Neuronal stem cell (in vitro differentiated cells): ENCODE measurements around the gene CSPG5.

ENCODE experiments used
- DNase-seq: peaks from one replicate; pipeline ENCODE4 v3.0.0-alpha.2; 2013; ENCODE audit warnings: low spot score
- H2AFZ ChIP-seq: one replicate; pipeline ENCODE4 v1.6.1; 2013; ENCODE audit warnings: mild to moderate bottlenecking, low read length, inconsistent platforms
- H2AK5ac ChIP-seq: 2 replicates; pipeline ENCODE4 v1.6.1; 2013; ENCODE audit warnings: low read depth, mild to moderate bottlenecking, inconsistent platforms, low read length, moderate library complexity, mixed read lengths
- H2BK120ac ChIP-seq: 2 replicates; pipeline ENCODE4 v1.6.1; 2013; ENCODE audit warnings: low read depth, mild to moderate bottlenecking, inconsistent platforms, low read length, moderate library complexity, mixed read lengths
- H2BK12ac ChIP-seq: one replicate; pipeline ENCODE4 v1.6.1; 2013; ENCODE audit warnings: low read length, inconsistent platforms
- H2BK15ac ChIP-seq: 2 replicates; pipeline ENCODE4 v1.6.1; 2013; ENCODE audit warnings: mild to moderate bottlenecking, low read length, inconsistent platforms, mixed read lengths
- H2BK5ac ChIP-seq: one replicate; pipeline ENCODE4 v1.6.1; 2013; ENCODE audit warnings: inconsistent platforms, mild to moderate bottlenecking, low read length, moderate library complexity
- H3K14ac ChIP-seq: one replicate; pipeline ENCODE4 v1.6.1; 2013; ENCODE audit warnings: low read length, inconsistent platforms
- H3K18ac ChIP-seq: 2 replicates; pipeline ENCODE4 v1.6.1; 2013; ENCODE audit warnings: low read length, inconsistent platforms
- H3K23ac ChIP-seq: 2 replicates; pipeline ENCODE4 v1.6.1; 2013; ENCODE audit warnings: low read depth, mild to moderate bottlenecking, mixed read lengths, low read length, inconsistent platforms; ENCODE audit not compliant: poor library complexity
- H3K27ac ChIP-seq: replicated peaks from 3 replicates; pipeline ENCODE4 v1.5.1; 2013; ENCODE audit warnings: low read length, inconsistent platforms
- H3K27me3 ChIP-seq, 3 experiments: 2 replicates each; pipeline ENCODE4 v1.6.1; 2013; ENCODE audit warnings: low read length in 3 of 3, mild to moderate bottlenecking in 2 of 3, inconsistent platforms in 1 of 3, low read depth in 1 of 3, mixed read lengths in 1 of 3, moderate library complexity in 1 of 3; ENCODE audit not compliant: control insufficient read depth in 3 of 3, insufficient read depth in 3 of 3
- H3K36me3 ChIP-seq, 2 donors: replicated peaks in 1 of 2; 2 replicates each; pipeline ENCODE4 v1.6.1; 2013; ENCODE audit warnings: low read length in 2 of 2; ENCODE audit not compliant: control insufficient read depth in 2 of 2, insufficient read depth in 2 of 2
- H3K4ac ChIP-seq: 2 replicates; pipeline ENCODE4 v1.6.1; 2013; ENCODE audit warnings: inconsistent platforms, mild to moderate bottlenecking, low read length, moderate library complexity
- H3K4me1 ChIP-seq, 2 donors: 1 replicate in 1 of 2; 2 replicates in 1 of 2; pipeline ENCODE4 v1.6.1; 2013; ENCODE audit warnings: low read length in 2 of 2, low read depth in 1 of 2; ENCODE audit not compliant: control insufficient read depth in 2 of 2, insufficient read depth in 1 of 2
- H3K4me2 ChIP-seq: one replicate; pipeline ENCODE4 v1.6.1; 2013; ENCODE audit warnings: mild to moderate bottlenecking, low read length, inconsistent platforms; ENCODE audit not compliant: insufficient read depth, poor library complexity, severe bottlenecking
- H3K4me3 ChIP-seq, 2 donors: 2 replicates each; pipeline ENCODE4 v1.5.1; 2013; ENCODE audit warnings: low read length in 2 of 2, mild to moderate bottlenecking in 2 of 2, inconsistent platforms in 1 of 2, moderate library complexity in 1 of 2
- H3K79me1 ChIP-seq: one replicate; pipeline ENCODE4 v1.6.1; 2013; ENCODE audit warnings: low read depth, mild to moderate bottlenecking, inconsistent platforms, low read length, moderate library complexity
- H3K9ac ChIP-seq: one replicate; pipeline ENCODE4 v1.6.1; 2013; ENCODE audit warnings: mild to moderate bottlenecking, low read depth, low read length, inconsistent platforms; ENCODE audit not compliant: poor library complexity
- H3K9me3 ChIP-seq, 2 donors: replicated peaks in 1 of 2; 2 replicates each; pipeline versions ENCODE3 to v1.6.1; 2013; ENCODE audit warnings: low read length in 2 of 2, mild to moderate bottlenecking in 2 of 2, inconsistent platforms in 1 of 2, low read depth in 1 of 2, mixed read lengths in 1 of 2, moderate library complexity in 1 of 2; ENCODE audit not compliant: control insufficient read depth in 2 of 2, insufficient read depth in 1 of 2
- H4K8ac ChIP-seq: one replicate; pipeline ENCODE4 v1.6.1; 2013; ENCODE audit warnings: low read depth, mild to moderate bottlenecking, inconsistent platforms, low read length, moderate library complexity
- H4K91ac ChIP-seq: one replicate; pipeline ENCODE4 v1.6.1; 2013; ENCODE audit warnings: low read length, low read depth, mild to moderate bottlenecking, inconsistent platforms; ENCODE audit not compliant: poor library complexity
- WGBS, 2 donors: extraction: QIAGEN DNeasy Blood & Tissue Kit; methylation state at CpG; one replicate each; pipeline ENCODE4 v1.1.7; 2013; ENCODE audit warnings: missing lambda C conversion rate in 2 of 2, mixed read lengths in 1 of 2; ENCODE audit not compliant: insufficient read length in 2 of 2, insufficient replicate concordance in 1 of 2; ENCODE audit errors: extremely low coverage in 2 of 2; 5-methylcytosine and 5-hydroxymethylcytosine counted together

CSPG5 gene

DNA sequence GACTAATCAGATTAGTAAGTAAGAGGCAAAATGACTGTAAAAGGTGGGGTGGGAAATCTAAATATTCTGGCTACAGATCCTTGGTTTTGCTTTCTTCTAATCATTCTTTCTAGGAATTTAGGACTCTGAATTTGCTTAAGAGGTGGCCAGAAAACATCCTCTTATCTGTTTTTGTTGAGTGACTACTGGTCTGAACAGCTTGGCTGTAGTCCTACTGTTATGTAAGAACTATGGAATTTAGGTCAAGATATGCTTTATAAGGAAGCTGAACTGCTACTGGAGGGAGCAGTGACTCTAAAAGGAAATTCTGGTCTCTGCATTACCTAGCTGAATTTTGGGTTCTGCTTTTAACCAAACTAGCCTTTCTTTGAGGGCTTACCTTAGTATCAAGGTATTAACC lies 33.5 kb upstream of the CSPG5 start:
- H3K4me3 ChIP-seq: no peak overlapping the region
- H3K4me2 ChIP-seq: no peak overlapping the region
- no peak overlapping the region for H3K9ac ChIP-seq
- H3K27me3 ChIP-seq: no peaks in the 10 kb centered on the region
- no peak overlapping the region for H2BK12ac ChIP-seq
- H3K27ac ChIP-seq: no peak overlapping the region
- no peak overlapping the region for H2AK5ac ChIP-seq
- H3K9me3 ChIP-seq: peaks cover 0 to 2% of the 10 kb centered on the region in 2 donors
- no peak overlapping the region for H2AFZ ChIP-seq
- H2BK5ac ChIP-seq: no peak overlapping the region
- no peak overlapping the region for H2BK120ac ChIP-seq
- no peak overlapping the region for H3K4ac ChIP-seq
- H3K4me1 ChIP-seq: peaks cover 0 to 12% of the 10 kb centered on the region in 2 donors
- peaks cover 40 to 94% of the 10 kb centered on the region in 2 donors for H3K36me3 ChIP-seq
- H4K8ac ChIP-seq: no peak overlapping the region
- H3K79me1 ChIP-seq: peaks cover 2% of the 10 kb centered on the region
- H3K14ac ChIP-seq: no peak overlapping the region
- H3K23ac ChIP-seq: no peak overlapping the region
- no peak overlapping the region for H4K91ac ChIP-seq
- DNase-seq: no peak
- H2BK15ac ChIP-seq: no peak overlapping the region
- no peak overlapping the region for H3K18ac ChIP-seq

DNA sequence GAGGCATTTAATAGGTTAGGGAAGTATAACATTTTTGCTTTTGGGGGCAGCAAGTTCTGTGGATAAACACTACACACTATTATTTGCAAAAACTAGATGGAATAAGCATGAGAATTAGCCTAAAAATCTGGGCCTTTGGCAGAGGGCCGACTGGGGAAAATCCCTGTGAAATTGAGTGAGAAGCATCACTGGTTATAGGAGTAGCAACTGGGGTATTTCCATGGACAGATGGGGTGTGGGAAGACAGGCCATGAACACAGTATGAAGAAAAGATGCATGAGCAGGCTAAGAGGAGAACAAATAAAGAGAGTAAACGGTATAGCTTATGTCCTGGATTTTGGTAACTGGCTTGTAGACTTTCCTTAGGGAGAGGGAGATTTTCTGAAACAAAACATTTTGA lies 32.9 kb upstream of the CSPG5 start:
- no peak overlapping the region for H3K27ac ChIP-seq
- no peak overlapping the region for H3K4me3 ChIP-seq
- no peak overlapping the region for H2BK12ac ChIP-seq
- H3K18ac ChIP-seq: no peak overlapping the region
- H4K91ac ChIP-seq: no peak overlapping the region
- no peak overlapping the region for H4K8ac ChIP-seq
- no peak overlapping the region for H3K14ac ChIP-seq
- H2BK5ac ChIP-seq: no peak overlapping the region
- peaks cover 2% of the 10 kb centered on the region for H3K79me1 ChIP-seq
- peaks cover 36 to 94% of the 10 kb centered on the region in 2 donors for H3K36me3 ChIP-seq
- H3K4ac ChIP-seq: no peak overlapping the region
- no peak overlapping the region for H3K9ac ChIP-seq
- no peak overlapping the region for H3K23ac ChIP-seq
- no peak overlapping the region for H2AFZ ChIP-seq
- no peak overlapping the region for H3K4me2 ChIP-seq
- H3K27me3 ChIP-seq: no peaks in the 10 kb centered on the region
- no peak overlapping the region for H2BK15ac ChIP-seq
- H2AK5ac ChIP-seq: no peak overlapping the region
- no peak for DNase-seq
- peaks cover 0 to 2% of the 10 kb centered on the region in 2 donors for H3K9me3 ChIP-seq
- H2BK120ac ChIP-seq: no peak overlapping the region
- WGBS, 2 donors: no CpG with 5 or more reads among the region's 2 CpGs
- H3K4me1 ChIP-seq: peaks cover 0 to 12% of the 10 kb centered on the region in 2 donors

DNA sequence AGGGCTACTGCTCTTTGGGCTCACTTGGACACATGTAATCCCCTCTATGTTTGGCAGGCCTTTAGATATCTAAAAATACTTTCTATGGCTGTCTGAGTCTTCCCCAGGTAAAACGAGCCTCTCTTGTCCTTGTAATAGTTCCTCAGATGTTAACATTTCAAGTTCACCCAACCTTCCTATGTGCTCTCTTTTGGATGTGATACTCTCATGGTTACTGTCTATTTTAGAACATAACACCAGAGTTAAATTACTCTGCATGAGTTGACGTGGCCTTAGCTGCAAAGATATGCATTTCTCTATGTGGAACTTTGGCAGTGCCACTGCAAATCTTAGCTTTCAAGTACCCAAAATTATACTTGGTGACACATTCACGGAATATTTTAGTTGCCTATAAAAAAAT lies 31.9 kb upstream of the CSPG5 start:
- Histone ChIP-seq H3K4me2 (no peak overlapping the region), H3K9me3 (peaks cover 0 to 2% of the 10 kb centered on the region in 2 donors), H4K8ac (no peak overlapping the region), H2AK5ac (no peak overlapping the region), H4K91ac (no peak overlapping the region), H3K79me1 (peaks cover 2% of the 10 kb centered on the region), H3K27me3 (no peaks in the 10 kb centered on the region), H3K4ac (no peak overlapping the region), H3K14ac (no peak overlapping the region), H3K36me3 (peaks cover 39 to 94% of the 10 kb centered on the region in 2 donors), H3K18ac (no peak overlapping the region), H3K4me3 (no peak overlapping the region), H3K27ac (no peak overlapping the region), H3K4me1 (peaks cover 0 to 12% of the 10 kb centered on the region in 2 donors), H2BK15ac (no peak overlapping the region), H2BK120ac (no peak overlapping the region), H2BK5ac (no peak overlapping the region), H2BK12ac (no peak overlapping the region), H3K9ac (no peak overlapping the region), H2AFZ (no peak overlapping the region), H3K23ac (no peak overlapping the region)
- no CpG with 5 or more reads among the region's 3 CpGs for WGBS, 2 donors
- no peak for DNase-seq

DNA sequence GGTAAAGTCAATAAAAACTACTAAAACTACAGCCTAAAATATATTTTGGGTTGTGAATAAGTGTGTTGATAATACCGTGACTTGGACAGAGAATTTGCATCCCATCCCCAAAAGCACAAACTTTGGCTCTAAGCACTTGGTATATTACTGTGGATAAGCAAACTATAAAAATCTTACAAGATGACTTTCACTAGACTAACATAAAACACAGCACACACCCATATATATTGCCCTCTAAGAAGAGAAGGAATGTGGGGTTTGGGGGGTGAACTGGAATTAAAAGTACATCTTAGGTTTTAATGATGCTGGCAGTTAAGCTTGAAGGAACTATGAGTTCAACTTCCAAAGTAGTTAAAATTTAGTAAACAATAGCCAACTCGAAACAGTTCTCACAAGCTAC lies 28.7 kb upstream of the CSPG5 start:
- Histone ChIP-seq H3K36me3 (peaks cover 42 to 98% of the 10 kb centered on the region in 2 donors), H4K91ac (no peak overlapping the region), H3K9me3 (peaks cover 0 to 2% of the 10 kb centered on the region in 2 donors), H3K4me1 (no peaks in the 10 kb centered on the region), H2BK15ac (no peak overlapping the region), H2BK5ac (no peak overlapping the region), H2BK12ac (no peak overlapping the region), H2AK5ac (no peak overlapping the region), H3K18ac (no peak overlapping the region), H3K27ac (no peak overlapping the region), H3K23ac (no peak overlapping the region), H2AFZ (no peak overlapping the region), H2BK120ac (no peak overlapping the region), H3K9ac (no peak overlapping the region), H3K4ac (no peak overlapping the region), H3K27me3 (no peaks in the 10 kb centered on the region), H3K4me3 (no peak overlapping the region), H4K8ac (no peak overlapping the region), H3K79me1 (peaks cover 2% of the 10 kb centered on the region), H3K4me2 (no peak overlapping the region), H3K14ac (no peak overlapping the region)
- no CpG with 5 or more reads among the region's 2 CpGs for WGBS, 2 donors
- no peak for DNase-seq
